Measurements from ENCODE around the gene PNP. TPM values are rescaled to one million over a fixed set of nuclear protein-coding genes. Genes with fewer than 3 reads are reported as not detected.

Gene PNP
- total RNA-seq, 2 experiments from 2014 or later = 120 to 128 TPM

GRCh38 chr14:20458031-20458789 is 11.0 kb upstream of the PNP start:
- Histone ChIP-seq H3K9me2 (ENCODE audit: insufficient read depth, low read length) (no peaks in the 10 kb centered on the region), H3K4me3 (ENCODE audit: low read depth, low read length, poor library complexity, severe bottlenecking) (no peak overlapping the region), H3K4me1 (ENCODE audit: insufficient read depth, low read length, poor library complexity, severe bottlenecking) (peaks cover 60% of the 10 kb centered on the region), H3K27ac (ENCODE audit: low read depth, low read length, poor library complexity, severe bottlenecking) (no peak overlapping the region), H2AFZ (ENCODE audit: low read length) (no peak overlapping the region), H3K79me2 (ENCODE audit: insufficient read depth, low read depth, low read length) (peaks cover 66% of the 10 kb centered on the region), H4K20me1 (ENCODE audit: insufficient read depth, low read length) (peaks cover 14% of the 10 kb centered on the region; the same call in 1 of the 2 replicates), H3K4me2 (ENCODE audit: low read length) (peak overlapping the region; percentile 88; the same call in 1 of the 2 replicates), H3K9me3 (ENCODE audit: low read length) (no peaks in the 10 kb centered on the region), H3K36me3 (ENCODE audit: insufficient read depth, low read length) (peaks cover 49% of the 10 kb centered on the region)
- CTCF ChIA-PET (ENCODE audit: unreplicated experiment) = no interaction called here
- BruUV-seq (replicated peaks) = no TSS peak
- intact Hi-C loops (cut with micrococcal nuclease; ENCODE audit: unreplicated experiment) = no loop called here
- DNase-seq (ENCODE audit: low spot score) = no peak
- POLR2A ChIA-PET = interaction anchor here (1.0 kb wide), 1 partner anchor 41 kb away, joined by 3 read pairs; no protein-coding TSS in a partner anchor
- TF ChIP-seq EZH2phosphoT487 (IDR thresholded peaks at IDR 0.05; ENCODE audit: borderline replicate concordance, low read depth, low read length) (no peak), CTCF (conservative IDR thresholded peaks at IDR 0.05; ENCODE audit: low read length) (no peak)

DNA sequence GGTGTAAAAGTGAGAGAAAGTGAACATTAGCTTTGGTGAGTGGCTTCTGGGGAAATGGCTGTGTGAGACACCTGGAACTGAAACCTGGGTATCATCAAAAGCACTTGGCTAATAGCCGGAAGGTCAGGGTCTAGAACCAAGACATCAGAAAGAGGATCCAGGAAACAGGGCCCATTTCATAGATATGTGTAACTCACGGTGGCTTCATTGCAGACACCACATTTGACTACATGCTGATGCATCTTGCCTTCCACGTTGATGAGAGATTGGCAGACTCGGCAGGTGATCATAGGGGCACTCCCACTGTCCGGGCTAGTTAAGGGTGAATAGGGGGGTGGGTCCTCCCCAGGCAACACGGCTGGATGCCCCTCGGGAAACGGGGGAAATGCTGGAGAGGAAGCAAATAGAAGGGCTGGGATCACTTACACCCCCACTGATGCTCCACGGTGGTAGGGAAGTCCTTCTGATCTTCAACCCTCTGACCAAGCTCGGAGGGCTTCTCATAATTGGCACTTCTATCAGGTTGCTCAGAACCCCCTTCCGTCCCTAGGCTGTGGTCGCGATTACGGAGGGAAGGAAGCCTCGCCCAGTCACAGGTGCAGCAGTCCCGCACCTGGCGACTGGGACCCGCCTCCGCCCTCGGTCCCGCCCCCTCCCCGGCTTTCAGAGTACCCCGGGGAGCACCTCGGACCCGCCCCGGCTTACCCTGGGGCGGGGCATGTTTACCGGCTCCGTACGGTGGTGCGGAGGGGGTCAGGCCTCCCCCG is 8.6 kb upstream of the PNP start:
- Histone ChIP-seq H3K27ac (ENCODE audit: low read depth, low read length, poor library complexity, severe bottlenecking) (peak overlapping the region; percentile 84), H4K20me1 (ENCODE audit: insufficient read depth, low read length) (peaks cover 14% of the 10 kb centered on the region; the same call in 1 of the 2 replicates), H3K36me3 (ENCODE audit: insufficient read depth, low read length) (peaks cover 47% of the 10 kb centered on the region), H2AFZ (ENCODE audit: low read length) (no peak overlapping the region), H3K4me3 (ENCODE audit: low read depth, low read length, poor library complexity, severe bottlenecking) (peak overlapping the region; percentile 83), H3K4me1 (ENCODE audit: insufficient read depth, low read length, poor library complexity, severe bottlenecking) (peaks cover 62% of the 10 kb centered on the region), H3K79me2 (ENCODE audit: insufficient read depth, low read depth, low read length) (peaks cover 47% of the 10 kb centered on the region), H3K4me2 (ENCODE audit: low read length) (peak overlapping the region; percentile 99), H3K9me3 (ENCODE audit: low read length) (no peaks in the 10 kb centered on the region), H3K9me2 (ENCODE audit: insufficient read depth, low read length) (no peaks in the 10 kb centered on the region)
- DNase-seq (ENCODE audit: low spot score) = peak; percentile 73
- POLR2A ChIA-PET = interaction anchor here (0.6 to 5.4 kb wide), 20 partner anchors 8 to 1770 kb away, joined by 3 to 58 read pairs (median 4); partner anchors contain the start of genes CCNB1IP1, PARP2 and PNP
- CTCF ChIA-PET (ENCODE audit: unreplicated experiment) = interaction anchor here (0.8 to 1.3 kb wide), 3 partner anchors 45 to 132 kb away, joined by 3 to 8 read pairs (median 4); partner anchors contain the start of gene CCNB1IP1
- intact Hi-C loops (cut with micrococcal nuclease; ENCODE audit: unreplicated experiment) = loop anchor here (1.0 to 10.0 kb wide), 5 partner anchors 48 to 1464 kb away; partner anchors contain the start of genes PARP2, RNASE4, TEP1 and TTC5
- no TSS peak for BruUV-seq (replicated peaks)
- no peak for TF ChIP-seq CTCF (conservative IDR thresholded peaks at IDR 0.05; ENCODE audit: low read length)
- TF ChIP-seq EZH2phosphoT487 (IDR thresholded peaks at IDR 0.05; ENCODE audit: borderline replicate concordance, low read depth, low read length) = no peak

All from OCI-LY7 (cell line).